Activated naive CD4-positive, alpha-beta T cell treated with anti-CD3 and anti-CD28 coated beads, Interleukin-2, amount 50 U/mL, for 72 hours (primary cell): Measurements from ENCODE around the gene MCF2L. TPM values are rescaled to one million over a fixed set of nuclear protein-coding genes. Genes with fewer than 3 reads are reported as not detected.

Experiments used
- ATAC-seq, 2 donors: fragments of 150-1000 bp; cut with Tn5 transposase; 2 replicates each; pipeline ENCODE4 v1.10.0; 2021; ENCODE audit warnings: mild to moderate bottlenecking in 2 of 2, moderate library complexity in 2 of 2
- DNase-seq, 2 donors: peaks; one replicate each; pipeline ENCODE4 v3.0.0; 2021 to 2022; ENCODE audit warnings: low spot score in 2 of 2
- H3K27ac Mint-ChIP-seq, 2 donors: one replicate each; pipeline ENCODE4 v1.8.0; 2022; ENCODE audit warnings: mild to moderate bottlenecking in 2 of 2, mixed read lengths in 2 of 2
- H3K36me3 Mint-ChIP-seq, 2 donors: one replicate each; pipeline ENCODE4 v1.8.0; 2022; ENCODE audit warnings: mixed read lengths in 2 of 2
- H3K9me3 Mint-ChIP-seq, 2 donors: one replicate each; pipeline ENCODE4 v1.8.0; 2022; ENCODE audit warnings: mixed read lengths in 2 of 2
- total RNA-seq, 2 donors: library from RNA; stranded (reverse); gene quantifications; one replicate each; pipeline ENCODE4 v1.2.3, GENCODE V29; 2022

Gene MCF2L
- total RNA-seq, 2 donors from 2014 or later = 4.8 to 14.2 TPM

DNA sequence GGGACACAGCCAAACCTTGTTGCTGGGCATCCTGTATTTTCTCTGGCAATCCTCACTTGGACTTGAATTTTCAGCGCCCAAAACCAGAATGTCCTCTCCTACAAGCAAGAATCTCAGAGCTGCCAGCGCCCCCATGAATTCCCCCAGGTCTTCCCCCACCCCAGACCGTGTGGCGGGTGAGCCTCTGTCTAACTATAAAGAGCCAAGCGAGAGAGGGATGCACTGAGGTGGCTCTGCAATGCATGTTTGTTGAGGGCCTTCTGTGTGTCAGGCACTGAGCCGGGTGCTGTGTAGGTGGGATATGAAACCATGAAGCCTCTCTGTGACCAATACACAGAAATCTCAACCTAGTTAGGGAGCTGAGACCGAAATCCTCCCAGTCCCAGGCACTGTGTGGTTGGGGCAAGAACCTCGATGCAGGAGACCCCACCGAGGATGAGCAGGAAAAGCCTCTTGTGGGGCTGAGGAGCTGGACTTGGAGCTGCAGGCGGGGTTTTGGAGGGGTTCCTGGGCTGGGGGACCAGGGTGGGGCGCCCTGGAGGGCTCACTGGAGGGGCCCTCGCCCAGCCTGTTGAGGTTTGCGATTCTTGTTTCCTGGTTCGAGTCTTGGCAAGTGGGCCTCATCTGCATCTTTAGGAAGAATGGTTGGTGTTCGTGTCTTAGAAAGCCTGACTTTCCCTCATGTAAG is 177.0 kb downstream of the MCF2L start:
- ATAC-seq (peak; percentile 30 to 47), DNase-seq (no peak)
- no peaks in the 10 kb centered on the region for H3K9me3 Mint-ChIP-seq
- H3K27ac Mint-ChIP-seq = no peak overlapping the region
- H3K36me3 Mint-ChIP-seq = no peaks in the 10 kb centered on the region

DNA sequence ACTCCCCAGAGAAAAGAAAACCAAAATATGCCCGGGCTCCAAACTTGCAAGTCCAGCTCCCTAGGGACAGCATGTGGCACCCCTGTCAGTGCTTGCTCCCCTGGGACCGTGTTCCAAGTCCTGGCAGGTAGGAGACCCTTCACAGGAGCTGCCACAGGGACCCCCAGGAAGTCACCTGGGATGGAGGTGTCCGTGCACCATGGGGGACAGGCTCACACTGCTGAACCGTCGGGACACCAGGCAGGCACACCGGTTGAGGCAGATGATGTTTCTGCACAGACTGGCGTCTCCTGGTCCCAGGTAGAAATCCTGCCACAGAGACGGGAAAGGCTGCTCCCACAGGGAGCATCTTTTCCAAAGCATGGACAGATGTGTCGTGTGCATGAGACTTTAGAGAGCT is 177.7 kb downstream of the MCF2L start:
- H3K27ac Mint-ChIP-seq = no peak overlapping the region
- DNase-seq (no peak), ATAC-seq (no peak)
- no peaks in the 10 kb centered on the region for H3K9me3 Mint-ChIP-seq
- no peaks in the 10 kb centered on the region for H3K36me3 Mint-ChIP-seq

DNA sequence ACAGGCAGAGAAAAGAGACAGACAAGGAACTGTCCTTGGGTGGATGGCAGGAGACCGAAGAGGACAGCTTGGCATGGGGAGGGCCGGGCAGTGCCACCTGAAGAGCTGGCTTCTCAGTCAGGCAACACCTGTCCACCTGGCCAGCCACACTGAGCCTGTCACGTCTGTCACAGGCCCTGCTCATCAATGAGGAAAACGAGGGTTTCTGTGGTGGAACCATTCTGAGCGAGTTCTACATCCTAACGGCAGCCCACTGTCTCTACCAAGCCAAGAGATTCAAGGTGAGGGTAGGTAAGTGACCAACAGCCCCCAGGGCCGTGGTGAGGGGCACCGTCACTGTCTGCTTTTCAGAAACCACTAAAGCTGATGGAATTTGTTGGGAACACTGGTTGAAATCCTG is 178.2 kb downstream of the MCF2L start:
- ATAC-seq (no peak), DNase-seq (no peak)
- H3K27ac Mint-ChIP-seq = no peak overlapping the region
- H3K9me3 Mint-ChIP-seq = no peaks in the 10 kb centered on the region
- H3K36me3 Mint-ChIP-seq = no peaks in the 10 kb centered on the region

DNA sequence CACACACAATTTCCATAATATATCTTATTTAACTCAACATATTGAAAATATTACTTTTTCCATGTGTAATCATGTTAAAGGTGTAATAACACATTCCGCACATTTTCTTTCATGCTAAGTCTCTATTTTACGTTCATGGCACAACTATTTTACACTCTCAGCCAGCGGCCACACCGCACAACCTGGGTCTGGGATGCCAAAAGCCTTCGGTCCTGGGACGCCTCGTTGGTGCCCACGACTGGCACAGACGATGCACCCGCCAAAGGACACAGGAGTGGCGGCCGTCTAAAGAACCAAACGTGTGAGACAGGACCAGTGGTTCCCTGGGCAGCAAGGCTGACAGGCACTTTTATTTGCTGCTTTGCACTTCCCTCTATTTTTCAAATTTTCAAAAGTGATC is 179.4 kb downstream of the MCF2L start:
- H3K27ac Mint-ChIP-seq = no peak overlapping the region
- ATAC-seq = no peak

DNA sequence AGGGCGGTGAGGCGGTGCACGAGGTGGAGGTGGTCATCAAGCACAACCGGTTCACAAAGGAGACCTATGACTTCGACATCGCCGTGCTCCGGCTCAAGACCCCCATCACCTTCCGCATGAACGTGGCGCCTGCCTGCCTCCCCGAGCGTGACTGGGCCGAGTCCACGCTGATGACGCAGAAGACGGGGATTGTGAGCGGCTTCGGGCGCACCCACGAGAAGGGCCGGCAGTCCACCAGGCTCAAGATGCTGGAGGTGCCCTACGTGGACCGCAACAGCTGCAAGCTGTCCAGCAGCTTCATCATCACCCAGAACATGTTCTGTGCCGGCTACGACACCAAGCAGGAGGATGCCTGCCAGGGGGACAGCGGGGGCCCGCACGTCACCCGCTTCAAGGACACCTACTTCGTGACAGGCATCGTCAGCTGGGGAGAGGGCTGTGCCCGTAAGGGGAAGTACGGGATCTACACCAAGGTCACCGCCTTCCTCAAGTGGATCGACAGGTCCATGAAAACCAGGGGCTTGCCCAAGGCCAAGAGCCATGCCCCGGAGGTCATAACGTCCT is 180.0 kb downstream of the MCF2L start:
- ATAC-seq = no peak
- Mint-ChIP-seq H3K9me3 (no peaks in the 10 kb centered on the region), H3K27ac (no peak overlapping the region), H3K36me3 (peaks cover 0 to 7% of the 10 kb centered on the region in 2 donors)
- no peak for DNase-seq

More for the DNA sequence above, 179.4 kb downstream of the MCF2L start:
- DNase-seq = no peak
- no peaks in the 10 kb centered on the region for H3K9me3 Mint-ChIP-seq
- peaks cover 0 to 7% of the 10 kb centered on the region in 2 donors for H3K36me3 Mint-ChIP-seq

Other genes starting within 250 kb of the MCF2L start
- not detected for gene F7, start 136.6 kb downstream of the MCF2L start, total RNA-seq
- gene F10, start 153.6 kb downstream of the MCF2L start, total RNA-seq = not detected
- gene PROZ, start 189.4 kb downstream of the MCF2L start, total RNA-seq = under 1 TPM in 1 of 2 donors, not detected in 1; 0.25 TPM
- 10 to 100 TPM; 39.9 to 71.3 TPM for gene PCID2, start 239.5 kb downstream of the MCF2L start, total RNA-seq
- 10 to 100 TPM; 59.7 to 87.1 TPM for gene CUL4A, start 240.4 kb downstream of the MCF2L start, total RNA-seq